ENCODE results near the gene ZNF407.
A peak's percentile ranks its signal among the peaks of the same experiment; 100 is the strongest.

ZNF407 gene

GRCh38 chr18:74589811-74590210 lies 7.9 kb upstream of the ZNF407 start:
- no peak for DNase-seq

GRCh38 chr18:74590671-74591070 lies 7.0 kb upstream of the ZNF407 start:
- DNase-seq: no peak

GRCh38 chr18:74595431-74595830 lies 2.2 kb upstream of the ZNF407 start:
- no peak for DNase-seq

GRCh38 chr18:74597034-74597661 lies 522 bp upstream of the ZNF407 start:
- DNase-seq: peak; percentile 67

GRCh38 chr18:74598350-74599001 lies 806 bp downstream of the ZNF407 start:
- DNase-seq: peak; percentile 65

GRCh38 chr18:74604361-74604760 lies 6.7 kb downstream of the ZNF407 start:
- no peak for DNase-seq

- DNase-seq: no peak
These were observed 7.1 kb downstream of the ZNF407 start for GRCh38 chr18:74604774-74605173.

- no peak for DNase-seq
These were observed 11.0 kb downstream of the ZNF407 start for GRCh38 chr18:74608681-74609080.

- DNase-seq: no peak
These were observed 11.9 kb downstream of the ZNF407 start for GRCh38 chr18:74609535-74609934.

- no peak for DNase-seq
These were observed 12.5 kb downstream of the ZNF407 start for GRCh38 chr18:74610051-74610615.

- DNase-seq: no peak
These were observed 13.2 kb downstream of the ZNF407 start for GRCh38 chr18:74610860-74611259.

- no peak for DNase-seq
These were observed 14.1 kb downstream of the ZNF407 start for GRCh38 chr18:74611765-74612164.

- DNase-seq: no peak
These were observed 15.7 kb downstream of the ZNF407 start for GRCh38 chr18:74613381-74613780.

- no peak for DNase-seq
These were observed 18.8 kb downstream of the ZNF407 start for GRCh38 chr18:74616494-74616893.

GRCh38 chr18:74617486-74617885 lies 19.8 kb downstream of the ZNF407 start:
- no peak for DNase-seq

GRCh38 chr18:74622072-74622471 lies 24.4 kb downstream of the ZNF407 start:
- no peak for DNase-seq

- no peak for DNase-seq
These were observed 25.6 kb downstream of the ZNF407 start for GRCh38 chr18:74623047-74623816.

- DNase-seq: no peak
These were observed 26.8 kb downstream of the ZNF407 start for GRCh38 chr18:74624466-74624865.

GRCh38 chr18:74625157-74625556 lies 27.5 kb downstream of the ZNF407 start:
- no peak for DNase-seq

GRCh38 chr18:74626049-74626874 lies 28.6 kb downstream of the ZNF407 start:
- no peak for DNase-seq

- no peak for DNase-seq
These were observed 33.1 kb downstream of the ZNF407 start for GRCh38 chr18:74630804-74631203.

- no peak for DNase-seq
These were observed 33.5 kb downstream of the ZNF407 start for GRCh38 chr18:74631212-74631611.

All from stimulated activated CD4-positive, alpha-beta T cell treated with anti-CD3 and anti-CD28 coated beads, Interleukin-12 subunit alpha, Interleukin-12 subunit beta, amount 100 ng/mL, for 4 hours (primary cell).